ELR (cell line): ENCODE results near the gene MTA3.
"Not testable (repeated sequence)": the region's sequence is repeated elsewhere in the genome, so short reads cannot be mapped to it uniquely, and the experiment has no call there.

Source experiments
- DNase-seq: peaks from one replicate; pipeline ENCODE4 v3.0.0-alpha.2; 2015; ENCODE audit warnings: low read depth

MTA3 gene

DNA sequence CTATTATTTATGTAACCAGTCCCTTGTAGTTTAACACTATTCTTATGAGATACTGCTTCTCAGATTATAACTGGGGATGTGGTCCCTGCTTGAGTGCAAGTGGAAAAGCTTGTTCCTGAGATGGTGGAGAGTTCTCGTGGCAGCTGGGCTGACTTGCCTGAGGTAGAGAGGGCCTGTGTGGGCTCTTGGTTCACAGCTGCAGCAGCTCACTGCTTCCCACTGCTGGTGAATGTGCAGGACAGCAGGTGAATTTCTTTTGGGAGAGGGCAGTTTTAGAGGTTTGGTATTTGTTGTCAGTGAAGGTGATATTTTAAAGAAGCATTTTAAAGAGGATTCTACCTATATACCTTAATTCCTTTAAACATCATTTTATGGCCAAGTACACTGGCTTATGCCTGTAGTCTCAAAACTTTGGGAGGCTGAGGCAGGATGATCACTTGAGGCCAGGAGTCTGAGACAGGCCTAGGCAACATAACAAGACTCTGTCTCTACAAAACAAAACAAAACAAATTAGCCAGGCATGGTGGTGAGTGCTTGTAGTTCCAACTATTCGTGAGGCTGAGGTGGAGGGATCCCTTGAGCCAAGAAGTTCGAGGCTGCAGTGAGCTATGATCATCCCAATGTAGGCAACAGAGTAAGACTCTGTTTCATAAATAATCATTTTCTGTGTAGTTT is 94.8 kb downstream of the MTA3 start:
- peak; percentile 76 for DNase-seq

GRCh38 chr2:42663828-42664227 is 95.4 kb downstream of the MTA3 start:
- DNase-seq: no peak

- DNase-seq: no peak
These were observed 105.7 kb downstream of the MTA3 start for GRCh38 chr2:42673989-42674579.

GRCh38 chr2:42675815-42676214 is 107.4 kb downstream of the MTA3 start:
- no peak for DNase-seq

DNA sequence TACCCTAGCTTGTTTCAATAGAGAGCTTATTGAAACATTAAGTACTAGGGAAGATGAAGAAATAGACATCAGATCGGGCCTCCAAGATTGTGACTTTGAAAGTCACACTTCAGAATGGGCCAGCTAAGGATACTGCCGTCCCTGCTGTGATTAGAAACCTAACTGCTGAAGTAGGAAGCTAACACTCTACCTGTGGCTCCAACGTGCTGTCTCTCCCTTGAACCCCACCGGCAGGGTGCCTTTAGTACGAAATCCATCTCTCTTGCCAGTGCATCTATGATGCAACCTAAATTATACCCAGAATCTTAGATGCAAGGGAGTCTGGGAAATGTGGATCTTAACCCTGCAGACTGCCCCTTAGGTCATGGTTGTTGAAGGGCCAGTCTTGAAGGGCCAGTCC is 116.9 kb downstream of the MTA3 start:
- no peak for DNase-seq

GRCh38 chr2:42693013-42693615 is 124.7 kb downstream of the MTA3 start:
- DNase-seq: peak; percentile 12

- DNase-seq: peak; percentile 4
These were observed 125.5 kb downstream of the MTA3 start for GRCh38 chr2:42693688-42694479.

DNA sequence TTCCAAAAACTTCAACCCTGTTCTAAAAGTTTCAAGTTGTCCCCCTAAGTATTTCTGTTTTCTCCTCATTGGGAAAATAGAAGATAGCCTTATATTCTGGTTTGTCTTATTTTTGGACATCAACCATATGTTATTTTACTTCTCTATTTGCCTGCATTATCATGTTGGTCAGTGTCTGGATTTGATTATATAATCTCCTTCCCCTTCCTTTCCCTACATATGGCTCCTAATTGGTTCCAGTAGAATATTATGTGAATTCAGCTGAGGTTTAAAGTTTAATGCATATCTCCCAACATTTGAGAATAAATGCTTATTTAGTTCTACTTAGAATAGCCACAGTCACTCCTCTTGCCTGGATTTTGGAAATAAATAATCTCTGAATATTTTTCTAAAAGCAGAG is 128.6 kb downstream of the MTA3 start:
- no peak for DNase-seq

- no peak for DNase-seq
These were observed 130.5 kb downstream of the MTA3 start for GRCh38 chr2:42698940-42699339.

DNA sequence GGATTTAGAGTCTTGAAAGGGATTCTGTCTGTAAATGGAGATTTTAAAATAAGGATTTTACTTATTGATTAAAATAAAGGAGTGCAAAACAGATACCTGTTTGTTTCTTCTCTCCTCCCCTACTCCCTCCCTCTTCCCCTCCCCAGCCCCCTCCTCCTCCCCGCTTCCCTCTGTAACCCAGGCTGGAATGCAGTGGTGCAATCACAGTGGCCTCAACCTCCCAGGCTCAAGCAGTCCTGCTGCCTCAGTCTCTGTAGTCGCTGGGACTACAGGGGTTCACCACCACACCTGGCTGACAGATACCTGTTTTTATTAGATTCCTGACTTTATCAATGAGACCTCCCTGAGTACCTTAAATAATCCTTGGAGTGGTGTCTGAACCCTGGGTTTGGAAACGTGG is 138.4 kb downstream of the MTA3 start:
- DNase-seq: no peak

- no peak for DNase-seq
These were observed 139.7 kb downstream of the MTA3 start for GRCh38 chr2:42708179-42708578.

DNA sequence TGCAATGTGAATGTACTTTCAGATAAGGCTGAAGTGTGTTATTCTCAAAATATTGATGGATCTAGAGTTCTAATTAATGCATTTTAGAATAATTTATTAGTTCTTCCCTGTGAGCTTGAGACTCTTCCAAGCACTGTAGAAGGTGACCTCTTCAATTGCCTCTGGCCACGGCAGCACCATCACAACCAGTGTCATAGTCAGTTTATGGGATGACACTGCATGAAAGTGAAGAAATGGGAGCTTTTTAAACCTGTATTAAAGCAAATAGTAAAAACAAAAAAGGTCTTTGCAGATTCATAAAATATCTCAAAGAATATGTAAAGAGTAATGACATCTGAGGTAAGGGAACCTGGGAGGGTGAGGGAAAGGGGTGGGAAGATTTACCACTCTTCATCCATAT is 143.5 kb downstream of the MTA3 start:
- no peak for DNase-seq

- no peak for DNase-seq
These were observed 144.5 kb downstream of the MTA3 start for GRCh38 chr2:42712934-42713333.

- DNase-seq: no peak
These were observed 145.5 kb downstream of the MTA3 start for GRCh38 chr2:42713920-42714319.

DNA sequence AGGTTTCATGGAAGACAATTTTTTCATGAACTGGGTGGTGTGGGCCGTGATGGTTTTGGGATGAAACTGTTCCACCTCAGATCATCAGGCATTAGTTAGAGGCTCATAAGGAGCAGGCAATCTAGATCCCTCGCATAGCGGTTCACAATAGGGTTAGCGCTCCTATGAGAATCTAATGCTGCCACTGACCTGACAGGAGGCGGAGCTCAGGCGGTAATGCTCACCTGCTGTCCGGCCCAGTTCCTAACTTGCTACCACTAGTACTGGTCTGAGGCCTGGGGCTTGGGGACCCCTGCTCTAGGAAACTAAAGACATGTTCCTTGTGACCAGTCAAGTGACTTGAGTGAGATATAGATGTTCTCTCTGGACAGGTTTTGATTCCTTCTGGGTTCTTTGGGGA is 146.3 kb downstream of the MTA3 start:
- DNase-seq: no peak

- DNase-seq: no peak
These were observed 153.5 kb downstream of the MTA3 start for GRCh38 chr2:42721898-42722297.

DNA sequence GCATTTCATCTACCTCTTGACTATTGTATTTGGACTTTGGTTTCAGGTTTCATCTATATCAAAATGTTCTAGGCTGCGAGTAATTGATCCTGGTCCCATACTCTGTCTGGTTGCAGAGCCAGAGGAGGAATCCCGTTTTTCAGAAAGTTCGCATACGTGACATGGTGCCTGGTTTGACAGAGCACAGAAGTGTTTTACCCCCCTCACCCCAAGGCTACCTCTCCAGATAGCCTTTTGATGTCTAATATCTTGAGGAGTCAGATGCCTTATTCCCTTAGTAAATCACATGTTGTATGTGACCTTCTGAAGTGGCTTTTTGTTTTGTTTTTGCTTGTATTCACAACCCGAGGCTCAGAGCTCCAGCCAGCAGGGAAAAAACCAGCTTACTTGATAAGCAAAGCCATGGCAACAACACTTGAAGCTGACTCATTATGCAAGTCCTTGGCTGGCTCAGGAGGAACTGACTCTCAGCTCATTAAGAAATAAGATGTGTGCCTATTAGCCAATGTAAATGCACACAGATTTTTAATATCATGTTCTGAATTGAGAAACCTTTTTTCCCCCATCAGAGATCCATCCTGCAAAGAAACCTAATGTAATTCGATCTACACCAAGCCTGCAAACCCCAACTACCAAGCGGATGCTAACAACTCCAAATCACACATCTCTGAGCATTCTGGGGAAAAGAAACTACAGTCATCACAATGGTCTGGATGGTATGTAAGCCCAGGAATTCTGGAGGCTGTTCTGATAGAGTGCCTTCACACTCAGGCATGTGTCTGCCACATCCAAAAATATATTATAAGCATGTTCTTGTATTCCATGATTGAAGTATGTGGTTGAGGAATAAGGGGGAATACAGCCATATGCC is 154.1 kb downstream of the MTA3 start:
- DNase-seq: peak; percentile 53

DNA sequence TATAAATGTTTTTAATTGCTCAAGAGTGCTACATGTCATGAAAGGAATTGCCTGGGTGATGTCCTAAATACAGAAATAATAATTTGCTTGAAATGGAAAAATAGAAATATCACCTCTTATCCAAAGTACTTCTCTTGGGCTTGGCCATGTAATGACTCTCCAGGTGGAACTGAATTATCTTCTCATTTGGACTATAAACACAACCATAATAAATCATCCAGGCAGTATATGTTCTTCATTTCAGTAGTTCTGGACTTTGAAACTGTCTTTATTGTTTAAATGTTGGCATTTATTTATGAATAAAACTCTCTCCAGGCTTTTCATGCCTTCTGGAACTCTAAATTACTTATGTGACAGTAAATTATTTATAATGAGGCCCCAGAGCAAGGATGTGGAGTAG is 155.0 kb downstream of the MTA3 start:
- no peak for DNase-seq

GRCh38 chr2:42724886-42725285 is 156.5 kb downstream of the MTA3 start:
- no peak for DNase-seq

DNA sequence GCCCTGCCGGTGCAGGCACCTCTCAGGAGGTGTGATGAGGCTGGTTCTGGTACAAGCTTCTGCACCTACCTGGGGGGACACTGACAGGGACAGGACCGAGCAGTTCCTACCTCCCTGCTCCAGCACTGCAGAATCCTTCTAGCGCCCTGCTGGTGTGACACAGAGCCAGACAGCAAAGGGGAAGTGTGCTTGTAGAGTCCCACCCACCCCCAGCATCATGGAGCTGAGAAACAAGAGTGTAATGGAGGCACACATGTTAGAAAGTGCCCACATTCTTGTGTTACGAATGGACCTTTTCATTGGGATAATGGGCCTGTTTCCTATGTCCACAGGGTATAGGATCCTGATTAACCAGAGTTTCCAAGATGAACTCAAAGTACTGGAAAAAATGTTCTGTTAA is 157.2 kb downstream of the MTA3 start:
- no peak for DNase-seq

DNA sequence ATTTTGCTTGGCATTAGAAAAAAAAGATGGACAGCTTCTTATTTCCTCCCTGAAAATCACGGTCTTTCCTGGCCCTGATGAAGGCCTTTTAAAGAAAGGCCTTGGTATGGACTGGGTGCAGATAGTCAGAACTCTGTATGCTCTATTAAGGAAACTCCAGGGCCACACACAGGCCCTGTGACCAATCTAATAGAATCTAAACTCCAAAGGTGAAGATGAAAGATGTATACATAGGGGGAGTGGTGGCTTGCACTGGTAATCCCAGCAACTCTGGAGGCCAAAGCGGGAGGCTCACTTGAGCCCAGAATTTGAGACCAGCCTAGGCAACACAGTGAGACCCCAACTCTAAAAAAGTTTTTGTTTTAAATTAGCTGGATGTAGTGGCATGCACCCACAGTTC is 158.2 kb downstream of the MTA3 start:
- DNase-seq: no peak

- DNase-seq: not testable (repeated sequence)
These were observed 162.9 kb downstream of the MTA3 start for GRCh38 chr2:42731316-42731715.
